Muscle layer of colon (tissue), 2 donors: ENCODE results near the gene GLI3.

Source experiments
- H3K27ac ChIP-seq: one replicate; pipeline ENCODE4 v1.7.0; 2013; ENCODE audit warnings: low read depth, mild to moderate bottlenecking, low read length, moderate library complexity
- H3K27me3 ChIP-seq, 2 donors: one replicate each; pipeline ENCODE4 v1.7.0; 2013; ENCODE audit warnings: low read length in 2 of 2, mild to moderate bottlenecking in 2 of 2; ENCODE audit not compliant: insufficient read depth in 2 of 2, control insufficient read depth in 1 of 2
- H3K36me3 ChIP-seq: one replicate; pipeline ENCODE4 v1.7.0; 2013; ENCODE audit warnings: mild to moderate bottlenecking, low read length; ENCODE audit not compliant: insufficient read depth
- H3K4me1 ChIP-seq: one replicate; pipeline ENCODE4 v1.7.0; 2013; ENCODE audit warnings: mild to moderate bottlenecking, low read length; ENCODE audit not compliant: insufficient read depth
- H3K4me3 ChIP-seq, 2 donors: one replicate each; pipeline ENCODE4 v1.7.0; 2013; ENCODE audit warnings: low read length in 2 of 2, low read depth in 1 of 2, mild to moderate bottlenecking in 1 of 2, moderate library complexity in 1 of 2
- H3K9ac ChIP-seq: one replicate; pipeline ENCODE4 v1.7.0; 2013; ENCODE audit warnings: low read length
- H3K9me3 ChIP-seq: one replicate; pipeline ENCODE4 v1.7.0; 2013; ENCODE audit warnings: mild to moderate bottlenecking, low read length
- donor health status: abdominal sarcoma.
- donor health status: Adenocarcinoma of cecum.

Gene GLI3

GRCh38 chr7:42192851-42193461 lies 44.1 kb downstream of the GLI3 start:
- H3K4me1 ChIP-seq, result peaks cover 42% of the 10 kb centered on the region
- H3K27ac ChIP-seq, result no peak overlapping the region
- H3K4me3 ChIP-seq, result no peak overlapping the region
- H3K9ac ChIP-seq, result no peak overlapping the region
- no peaks in the 10 kb centered on the region for H3K27me3 ChIP-seq
- H3K36me3 ChIP-seq, result no peaks in the 10 kb centered on the region
- H3K9me3 ChIP-seq, result no peaks in the 10 kb centered on the region

- no peak overlapping the region for H3K4me3 ChIP-seq
- H3K4me1 ChIP-seq, result peaks cover 41% of the 10 kb centered on the region
- H3K27me3 ChIP-seq, result no peaks in the 10 kb centered on the region
- no peaks in the 10 kb centered on the region for H3K36me3 ChIP-seq
- H3K9me3 ChIP-seq, result no peaks in the 10 kb centered on the region
- H3K9ac ChIP-seq, result no peak overlapping the region
- H3K27ac ChIP-seq, result no peak overlapping the region
Observed at GRCh38 chr7:42192066-42192465, 44.9 kb downstream of the GLI3 start.

GRCh38 chr7:42189535-42189934 lies 47.5 kb downstream of the GLI3 start:
- H3K4me1 ChIP-seq, result peaks cover 43% of the 10 kb centered on the region
- no peaks in the 10 kb centered on the region for H3K36me3 ChIP-seq
- H3K9ac ChIP-seq, result no peak overlapping the region
- no peak overlapping the region for H3K4me3 ChIP-seq
- H3K27ac ChIP-seq, result no peak overlapping the region
- H3K9me3 ChIP-seq, result no peaks in the 10 kb centered on the region
- no peaks in the 10 kb centered on the region for H3K27me3 ChIP-seq

GRCh38 chr7:42186151-42186550 lies 50.9 kb downstream of the GLI3 start:
- Histone ChIP-seq H3K4me1 (peaks cover 13% of the 10 kb centered on the region), H3K4me3 (no peak overlapping the region), H3K27ac (no peak overlapping the region), H3K36me3 (no peaks in the 10 kb centered on the region), H3K9ac (no peak overlapping the region), H3K27me3 (no peaks in the 10 kb centered on the region), H3K9me3 (no peaks in the 10 kb centered on the region)

GRCh38 chr7:42185726-42186125 lies 51.3 kb downstream of the GLI3 start:
- no peak overlapping the region for H3K9ac ChIP-seq
- no peak overlapping the region for H3K4me3 ChIP-seq
- H3K36me3 ChIP-seq, result no peaks in the 10 kb centered on the region
- peaks cover 13% of the 10 kb centered on the region for H3K4me1 ChIP-seq
- H3K9me3 ChIP-seq, result no peaks in the 10 kb centered on the region
- no peaks in the 10 kb centered on the region for H3K27me3 ChIP-seq
- no peak overlapping the region for H3K27ac ChIP-seq

GRCh38 chr7:42183547-42183946 lies 53.5 kb downstream of the GLI3 start:
- H3K4me3 ChIP-seq, result no peak overlapping the region
- no peak overlapping the region for H3K27ac ChIP-seq
- H3K27me3 ChIP-seq, result no peaks in the 10 kb centered on the region
- peaks cover 13% of the 10 kb centered on the region for H3K4me1 ChIP-seq
- peaks cover 7% of the 10 kb centered on the region for H3K36me3 ChIP-seq
- H3K9me3 ChIP-seq, result no peaks in the 10 kb centered on the region
- no peak overlapping the region for H3K9ac ChIP-seq

GRCh38 chr7:42181566-42181965 lies 55.4 kb downstream of the GLI3 start:
- H3K9ac ChIP-seq, result no peak overlapping the region
- no peak overlapping the region for H3K4me3 ChIP-seq
- H3K4me1 ChIP-seq, result peaks cover 29% of the 10 kb centered on the region
- no peak overlapping the region for H3K27ac ChIP-seq
- H3K36me3 ChIP-seq, result peaks cover 7% of the 10 kb centered on the region
- H3K27me3 ChIP-seq, result no peaks in the 10 kb centered on the region
- no peaks in the 10 kb centered on the region for H3K9me3 ChIP-seq

- Histone ChIP-seq H3K4me1 (peaks cover 30% of the 10 kb centered on the region), H3K27ac (no peak overlapping the region), H3K27me3 (no peaks in the 10 kb centered on the region)
Observed at GRCh38 chr7:42180806-42181205, 56.2 kb downstream of the GLI3 start.

GRCh38 chr7:42176724-42177101 lies 60.3 kb downstream of the GLI3 start:
- peaks cover 7% of the 10 kb centered on the region for H3K36me3 ChIP-seq
- H3K4me3 ChIP-seq, result peak overlapping the region in 1 of 2 donors; percentile 7
- H3K27ac ChIP-seq, result no peak overlapping the region
- H3K9ac ChIP-seq, result no peak overlapping the region
- H3K9me3 ChIP-seq, result no peaks in the 10 kb centered on the region
- peaks cover 36% of the 10 kb centered on the region for H3K4me1 ChIP-seq
- no peaks in the 10 kb centered on the region for H3K27me3 ChIP-seq

More at GRCh38 chr7:42180806-42181205, 56.2 kb downstream of the GLI3 start:
- Histone ChIP-seq H3K4me3 (no peak overlapping the region), H3K9me3 (no peaks in the 10 kb centered on the region), H3K9ac (no peak overlapping the region), H3K36me3 (peaks cover 7% of the 10 kb centered on the region)

- peak overlapping the region; percentile 21 for H3K27ac ChIP-seq
- no peaks in the 10 kb centered on the region for H3K9me3 ChIP-seq
- H3K36me3 ChIP-seq, result peaks cover 7% of the 10 kb centered on the region
- H3K4me3 ChIP-seq, result peak overlapping the region in 1 of 2 donors; percentile 7
- no peak overlapping the region for H3K9ac ChIP-seq
- peaks cover 36% of the 10 kb centered on the region for H3K4me1 ChIP-seq
- no peaks in the 10 kb centered on the region for H3K27me3 ChIP-seq
Observed at GRCh38 chr7:42175834-42176723, 60.9 kb downstream of the GLI3 start.

- peak overlapping the region; percentile 4 for H3K27ac ChIP-seq
- H3K4me3 ChIP-seq, result peak overlapping the region in 1 of 2 donors; percentile 32
- H3K27me3 ChIP-seq, result no peaks in the 10 kb centered on the region
- H3K9ac ChIP-seq, result no peak overlapping the region
- peaks cover 36% of the 10 kb centered on the region for H3K4me1 ChIP-seq
- peaks cover 2% of the 10 kb centered on the region for H3K36me3 ChIP-seq
- no peaks in the 10 kb centered on the region for H3K9me3 ChIP-seq
Observed at GRCh38 chr7:42174391-42174912, 62.6 kb downstream of the GLI3 start.
